DMS114 treated with DMSO at 0.1 percent for 48 hours (cell line): Measurements from ENCODE around the gene SHC3.

Experiments
- DNase-seq: peaks from one replicate; lab custom pipeline; 2025; ENCODE audit not compliant: unreplicated experiment; lab: John Stamatoyannopoulos, UW

Gene SHC3

DNA sequence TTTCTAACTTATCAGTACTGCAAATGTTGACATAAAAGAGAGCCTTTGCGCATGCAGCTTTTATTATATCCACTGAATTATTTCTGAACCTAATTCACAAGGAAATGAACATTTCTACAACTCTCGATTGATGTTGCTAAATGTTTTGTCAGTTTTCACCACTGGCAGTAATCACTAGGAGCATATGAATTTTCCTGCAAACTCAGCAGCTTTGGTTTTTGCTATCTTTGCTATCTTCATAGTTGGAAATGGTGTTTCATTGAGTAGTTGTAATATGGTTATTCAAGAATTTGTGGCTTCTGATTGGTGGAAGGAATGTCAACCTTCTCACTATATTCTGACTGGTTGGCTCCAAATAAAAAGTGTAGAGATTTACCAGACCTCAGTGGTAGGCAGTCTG, 8.9 kb upstream of the SHC3 start:
- DNase-seq = no peak

DNA sequence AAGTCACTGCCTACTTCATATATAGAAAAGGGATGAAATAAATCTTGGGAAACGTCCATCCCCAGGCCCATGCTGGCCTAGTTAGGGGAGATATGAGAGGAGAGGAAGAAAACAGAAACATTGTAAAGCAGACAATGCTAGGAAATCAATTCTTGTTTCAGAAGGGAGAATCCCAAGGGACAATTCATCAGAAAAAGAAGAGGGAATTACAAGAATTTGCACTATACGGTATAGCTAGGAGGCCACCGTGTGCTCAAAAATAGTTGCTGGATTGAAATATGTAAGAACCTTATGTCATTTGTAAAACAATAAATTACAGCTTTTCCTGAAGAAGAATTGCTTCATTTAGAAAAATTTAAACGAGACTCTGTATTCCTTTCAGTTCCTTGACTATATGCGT, 8.3 kb upstream of the SHC3 start:
- DNase-seq = no peak

DNA sequence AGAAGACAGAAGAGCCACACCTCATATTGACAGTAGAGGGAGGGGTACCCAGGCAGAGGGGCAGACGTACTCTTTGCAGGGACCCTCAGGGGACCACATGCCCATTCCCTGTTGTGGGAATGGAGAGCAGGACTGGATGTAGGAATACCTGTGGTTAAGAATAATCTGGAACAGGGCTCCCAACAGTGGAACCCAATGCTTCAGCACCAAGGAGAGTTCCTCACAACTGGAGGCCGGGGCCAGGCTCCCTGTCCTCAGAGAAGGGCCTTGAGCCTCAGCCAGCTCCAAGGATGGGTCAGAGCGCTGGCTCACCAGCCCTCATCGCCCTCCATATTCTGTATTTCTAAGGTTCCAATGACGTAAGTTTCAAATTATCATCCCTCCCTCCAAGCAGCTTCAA, 7.4 kb upstream of the SHC3 start:
- DNase-seq = no peak

DNA sequence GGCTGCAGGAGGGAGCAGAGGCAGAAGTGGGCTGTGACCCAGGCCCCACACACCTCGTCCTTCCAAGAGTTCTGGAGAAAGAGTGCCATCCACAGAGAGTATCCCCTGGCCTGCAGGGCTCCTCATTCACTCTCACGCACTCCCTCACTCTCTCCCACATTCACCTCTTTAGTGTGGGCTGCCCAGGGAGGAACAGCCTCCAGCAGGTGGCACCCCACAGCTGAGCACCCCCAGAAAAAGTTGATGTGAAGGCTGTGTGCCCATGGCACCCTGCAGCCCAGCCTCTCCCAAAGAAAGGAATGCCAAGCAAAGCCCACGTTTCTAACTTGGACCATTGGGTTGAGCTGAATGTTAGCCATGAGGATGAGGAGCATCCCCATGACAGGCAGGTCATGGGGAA, 4.5 kb upstream of the SHC3 start:
- DNase-seq = no peak

DNA sequence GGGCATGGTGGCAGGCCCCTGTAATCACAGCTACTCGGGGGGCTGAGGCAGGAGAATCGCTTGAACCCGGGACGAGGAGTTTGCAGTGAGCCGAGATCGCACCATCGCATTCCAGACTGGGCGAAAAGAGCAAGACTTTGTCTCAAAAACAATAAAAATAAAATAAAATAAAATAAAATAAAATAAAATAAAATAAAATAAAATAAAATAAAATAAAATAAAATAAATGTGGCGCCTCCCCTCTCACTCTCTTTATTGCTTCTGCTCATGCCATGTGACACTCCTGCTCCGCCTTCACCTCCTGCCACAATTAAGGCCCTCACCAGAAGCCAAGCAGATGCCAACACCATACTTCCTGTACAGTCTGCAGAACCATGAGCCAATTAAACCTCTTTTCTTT, 3.8 kb upstream of the SHC3 start:
- DNase-seq = no peak

DNA sequence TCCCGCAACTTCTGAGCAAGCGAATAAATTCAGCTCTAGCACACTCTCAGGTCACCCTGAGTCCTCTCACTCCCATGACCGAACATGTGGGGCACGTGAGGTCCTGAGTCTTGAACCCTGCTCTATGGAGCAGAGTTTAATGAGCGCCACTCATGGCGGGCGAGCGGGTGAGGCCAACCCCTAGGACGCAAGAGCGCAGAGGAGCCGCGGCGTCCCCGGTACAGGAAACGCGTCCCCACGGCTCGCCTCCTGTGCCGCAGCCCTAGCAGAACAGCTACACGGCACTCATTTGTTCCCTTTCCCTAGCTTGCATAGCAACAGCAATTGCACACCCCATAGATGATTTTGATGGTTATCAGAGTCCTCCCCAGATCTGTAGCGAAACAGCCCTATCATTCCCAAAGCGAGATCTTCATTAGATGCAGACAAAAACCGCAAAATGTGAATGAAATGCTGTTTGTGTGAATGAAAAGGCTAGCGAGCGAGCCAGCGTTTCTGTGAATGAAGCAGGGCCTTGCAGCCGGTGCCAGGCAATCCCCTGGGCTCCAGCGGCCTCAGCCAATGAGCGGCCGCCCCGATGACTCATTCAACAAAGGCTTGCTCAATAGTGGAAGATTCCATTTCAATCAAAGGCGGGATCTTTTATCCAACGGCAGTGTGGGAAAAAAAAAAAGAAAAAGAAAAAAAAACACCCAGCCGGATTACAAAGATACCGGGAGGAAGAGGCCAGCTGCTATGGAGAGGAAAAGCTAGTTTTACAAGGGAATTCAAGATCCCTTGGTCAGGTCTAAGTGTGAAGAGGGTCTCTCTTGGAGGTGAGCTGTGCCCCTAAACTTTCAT, 1.5 kb upstream of the SHC3 start:
- no peak for DNase-seq

DNA sequence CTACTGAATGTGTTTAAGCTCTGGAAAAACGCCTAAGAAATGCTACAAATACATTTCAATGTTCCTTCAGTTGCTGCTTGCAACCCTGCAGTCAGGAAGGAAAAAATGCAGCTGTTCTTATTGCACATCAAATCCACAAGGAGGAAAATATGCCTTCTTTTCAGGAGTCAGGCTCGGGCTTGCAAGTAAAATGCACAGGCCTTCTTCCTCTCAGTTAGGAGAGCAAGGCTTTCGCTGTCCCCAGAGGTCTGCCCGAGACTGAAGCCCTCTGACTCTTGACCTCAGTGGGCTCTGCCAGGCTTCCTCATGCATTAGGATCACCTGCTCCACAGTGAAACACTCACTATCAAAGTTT, 899 bp upstream of the SHC3 start:
- no peak for DNase-seq

DNA sequence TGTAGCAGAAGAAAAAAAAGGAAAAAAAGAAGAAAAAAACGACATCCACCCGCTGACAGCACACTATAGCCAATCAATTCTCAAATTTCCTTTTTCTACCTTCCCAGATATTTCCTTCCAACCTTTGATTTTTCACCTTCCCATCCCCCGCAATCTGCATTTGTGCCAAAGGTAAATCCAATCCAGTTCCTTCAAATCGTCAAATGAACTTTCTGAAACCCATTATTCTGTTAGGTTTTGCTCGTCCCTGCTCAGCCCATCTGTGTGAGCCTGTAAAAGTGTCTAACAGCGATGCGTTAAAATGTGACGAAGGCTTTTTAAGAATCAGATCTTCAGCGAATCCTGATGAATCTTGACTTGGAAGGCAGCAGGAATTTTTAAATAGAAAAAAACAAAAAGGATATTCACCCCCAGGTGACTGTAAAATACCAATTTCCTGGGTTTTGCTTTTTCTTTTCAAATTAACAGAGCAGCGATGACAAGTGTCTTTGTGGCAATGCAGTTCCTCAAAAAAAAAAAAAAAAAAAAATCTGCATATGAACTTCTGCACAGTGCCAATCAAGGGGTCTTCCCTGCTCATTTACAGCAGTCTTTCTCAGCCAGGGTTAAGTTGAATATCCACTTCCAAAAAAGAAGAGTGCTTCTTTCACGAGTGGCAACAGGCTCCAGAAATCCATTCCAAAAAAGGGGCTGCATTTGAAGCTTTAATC, 367 bp upstream of the SHC3 start:
- no peak for DNase-seq

DNA sequence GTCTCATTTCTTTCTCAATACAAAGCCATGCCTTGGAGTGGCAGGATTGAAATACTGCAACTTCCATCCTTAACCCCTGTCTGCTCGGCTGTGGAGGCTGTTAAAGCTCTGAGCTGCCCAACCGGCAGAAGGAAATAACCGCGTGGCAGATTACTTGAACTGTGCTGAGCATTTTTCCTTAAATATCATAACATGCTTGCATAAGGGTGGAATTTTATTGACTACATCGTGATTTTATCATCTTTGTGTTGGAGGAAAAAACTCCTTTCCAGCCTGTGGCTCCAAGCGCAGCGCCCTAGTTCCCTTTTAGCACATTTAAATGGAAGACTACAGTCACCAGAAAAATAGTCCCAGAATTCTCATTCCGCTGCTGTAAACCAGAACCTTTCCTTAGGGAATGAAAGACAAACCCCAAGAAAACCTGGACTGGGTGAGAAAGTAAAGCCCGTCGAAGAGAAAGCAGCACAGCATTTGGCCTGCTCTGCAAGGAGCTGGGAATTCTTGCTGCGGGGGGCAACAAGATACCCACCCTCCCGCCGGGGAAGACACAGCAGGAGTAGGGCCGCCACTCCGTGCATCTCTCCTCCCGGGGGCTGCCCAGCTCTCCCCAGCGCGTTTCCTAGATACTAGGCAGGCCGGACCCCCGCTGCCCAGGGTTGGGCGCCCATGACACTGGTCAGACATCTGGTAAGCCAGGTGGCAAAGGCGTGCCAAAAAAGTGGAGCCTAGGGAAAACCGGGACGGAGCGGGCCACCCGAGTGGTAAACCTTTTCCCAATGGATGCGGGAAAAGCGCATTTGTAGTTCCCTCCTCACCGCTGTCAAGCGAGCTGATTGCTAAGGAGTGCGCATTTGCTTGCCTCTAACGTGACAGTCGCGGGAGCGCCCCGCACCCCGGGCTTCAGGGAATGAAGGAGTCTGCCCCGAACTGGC, 1.3 kb downstream of the SHC3 start:
- no peak for DNase-seq

DNA sequence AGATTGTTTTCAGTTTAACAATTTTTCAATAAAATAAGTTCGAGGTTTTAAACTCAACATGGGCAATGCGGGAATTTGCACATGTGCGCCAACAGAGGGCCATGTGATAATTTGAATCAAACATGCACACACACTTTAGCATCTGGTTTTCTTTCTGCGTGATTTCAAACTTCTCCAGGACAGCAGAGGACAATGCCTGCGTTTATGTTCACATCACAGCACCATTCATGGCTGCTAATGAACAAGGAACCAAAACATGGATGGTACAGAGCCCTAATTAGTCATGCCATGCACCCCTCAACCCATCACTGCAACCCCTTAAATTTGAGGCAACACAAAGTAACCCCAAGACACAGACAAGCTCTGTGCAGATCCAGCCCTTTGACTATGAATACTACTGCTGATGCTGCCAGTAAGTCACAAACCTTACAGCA, 2.8 kb downstream of the SHC3 start:
- no peak for DNase-seq

DNA sequence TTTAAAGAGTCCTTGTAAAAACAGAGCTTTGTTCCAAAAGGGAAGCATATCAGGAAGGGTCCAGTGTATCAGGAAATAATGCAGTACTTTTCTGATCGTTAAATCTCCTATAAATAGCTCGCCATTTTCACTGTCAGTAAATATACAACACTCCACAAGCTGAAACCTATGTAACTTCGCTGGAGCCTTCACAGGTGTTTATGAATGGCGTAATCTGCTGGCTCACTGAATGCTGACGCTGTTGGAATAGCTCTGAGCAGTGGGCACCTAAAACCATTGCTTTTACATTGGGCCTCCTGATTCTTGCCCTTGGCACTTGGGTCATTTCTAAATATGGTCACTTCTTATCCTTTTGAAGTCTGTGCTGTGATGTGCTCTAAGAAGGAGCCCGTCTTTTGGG, 4.3 kb downstream of the SHC3 start:
- DNase-seq = no peak

DNA sequence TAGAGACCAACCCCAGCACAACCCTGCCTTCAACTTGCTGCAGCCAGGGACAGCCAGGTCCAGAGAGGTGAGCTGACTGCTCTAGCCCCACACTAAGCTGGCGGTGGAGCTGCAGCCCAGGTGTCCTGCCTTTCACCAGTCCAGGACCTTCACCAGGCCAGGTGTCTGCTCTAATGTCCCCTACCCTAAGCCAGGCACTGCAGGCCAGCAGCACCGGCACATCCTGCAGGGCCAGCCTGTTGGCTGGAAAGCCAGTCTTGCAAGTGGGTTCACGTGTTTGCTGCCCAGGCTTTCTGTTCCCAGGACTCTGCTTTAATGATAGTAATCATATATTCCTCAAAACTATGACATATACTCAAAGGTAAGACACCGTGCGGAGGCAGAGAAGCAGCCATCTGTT, 5.5 kb downstream of the SHC3 start:
- DNase-seq = no peak

DNA sequence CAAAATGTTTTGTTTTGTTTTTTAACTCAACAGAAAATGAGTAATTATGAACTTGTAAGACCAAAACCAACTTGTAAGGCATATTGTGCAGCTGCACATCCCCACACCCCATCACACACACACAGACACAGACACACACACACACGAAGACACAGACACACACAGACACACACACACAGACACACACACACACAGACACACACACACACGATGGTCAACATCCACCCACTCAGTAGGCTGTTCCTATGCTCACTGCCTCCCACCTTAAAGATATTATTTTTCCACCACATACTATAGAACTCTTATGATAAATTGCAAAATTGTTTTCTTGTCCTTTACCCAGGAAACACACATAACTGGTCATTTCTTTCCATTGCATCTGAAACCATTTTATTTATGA, 6.2 kb downstream of the SHC3 start:
- DNase-seq = no peak

DNA sequence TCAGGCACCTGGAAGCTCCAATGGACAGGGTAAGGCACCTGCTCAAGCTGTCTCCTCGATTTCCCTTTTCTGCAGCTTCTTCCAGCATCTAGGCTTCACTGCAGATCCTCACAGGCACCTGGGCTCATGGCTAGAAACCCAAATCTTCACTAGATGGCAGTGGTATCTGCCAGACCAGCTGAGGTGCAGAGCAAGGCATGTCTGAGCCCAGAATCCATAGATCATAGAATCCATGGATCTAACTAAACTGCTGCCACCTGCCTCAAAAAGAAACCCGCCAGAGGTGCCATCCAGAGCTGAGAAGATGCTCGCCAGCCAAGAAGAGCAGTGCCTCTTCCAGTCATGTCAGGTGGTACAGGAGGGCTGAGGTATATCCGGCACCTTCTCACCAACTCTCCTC, 6.9 kb downstream of the SHC3 start:
- no peak for DNase-seq

DNA sequence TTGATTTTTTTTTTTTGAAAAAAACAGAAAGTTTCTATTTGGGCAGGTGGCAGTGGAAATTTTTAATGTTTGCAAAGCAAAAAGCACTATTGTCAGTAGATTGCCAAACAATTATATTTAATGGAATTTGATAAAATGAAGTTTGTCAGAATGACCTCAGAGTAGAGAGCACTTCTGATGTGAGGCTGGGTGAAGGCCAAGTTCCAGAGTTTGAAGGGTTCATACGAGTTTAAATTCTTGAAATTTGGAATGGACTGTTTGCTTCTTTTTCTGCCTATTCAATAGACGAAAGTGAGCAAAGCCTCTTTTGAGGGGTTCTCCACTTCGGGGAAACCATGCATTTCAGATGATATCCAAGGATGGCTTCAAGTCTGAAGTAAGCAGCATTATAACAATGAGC, 7.4 kb downstream of the SHC3 start:
- no peak for DNase-seq

DNA sequence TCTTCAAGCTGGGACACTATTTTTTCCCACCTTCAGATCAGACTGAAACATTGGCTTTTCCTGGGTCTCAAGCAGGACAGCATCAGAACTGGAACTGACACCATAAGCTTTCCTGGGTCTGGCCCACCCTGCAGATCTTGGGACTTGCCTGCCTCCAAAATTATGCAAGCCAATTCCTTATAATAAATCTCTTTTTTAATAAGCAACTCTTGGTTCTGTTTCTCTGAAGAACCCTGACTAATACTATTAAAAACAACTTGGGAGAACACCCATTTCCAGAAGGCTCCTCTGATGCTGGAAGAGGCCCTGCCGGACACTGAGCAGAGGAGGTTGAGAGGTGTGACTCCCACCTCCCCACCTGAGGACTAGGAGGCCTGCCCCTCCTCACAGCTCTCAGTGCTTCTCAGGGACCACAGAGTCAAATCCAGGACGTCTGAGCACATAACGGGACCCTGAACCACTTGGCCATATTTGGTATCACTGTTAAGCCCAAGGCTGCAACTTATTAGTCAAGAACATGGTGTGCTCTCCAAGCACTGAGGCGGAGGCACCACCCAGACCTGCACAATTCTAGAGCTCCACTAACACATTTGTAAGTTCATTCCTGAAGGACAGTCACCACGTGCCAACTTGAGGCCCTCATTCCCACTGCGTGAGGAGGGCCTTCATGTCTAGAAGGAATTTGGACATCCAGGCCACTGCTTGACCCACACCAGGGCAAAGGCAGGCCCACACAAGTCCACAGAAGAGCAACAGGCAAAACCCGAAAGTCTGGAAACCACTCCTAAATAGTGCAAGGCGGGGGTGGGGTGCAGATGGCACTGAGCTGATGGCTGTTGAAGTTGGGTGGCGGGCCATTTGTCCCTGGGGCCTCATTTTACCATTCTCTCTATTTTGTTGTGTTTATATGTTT, 9.5 kb downstream of the SHC3 start:
- no peak for DNase-seq

DNA sequence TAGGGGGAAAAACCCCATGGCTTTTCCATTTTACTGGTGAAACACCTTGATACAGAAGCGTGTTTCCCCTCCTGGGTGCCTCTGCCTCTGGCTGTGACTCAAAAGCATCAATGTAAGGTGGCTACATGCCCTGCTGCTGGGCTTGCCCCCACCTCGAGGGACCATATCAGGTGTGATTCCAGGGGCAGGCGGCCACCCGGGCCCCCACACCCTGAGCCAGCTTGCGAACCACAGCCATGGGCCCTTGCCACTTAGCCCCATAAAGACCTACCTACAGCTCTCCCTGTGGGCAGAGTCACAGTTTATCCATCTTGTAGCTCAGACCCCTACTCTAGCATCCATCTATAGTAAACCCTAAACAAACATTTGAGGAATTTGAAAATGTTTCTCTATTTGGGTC, 10.8 kb downstream of the SHC3 start:
- DNase-seq = no peak

DNA sequence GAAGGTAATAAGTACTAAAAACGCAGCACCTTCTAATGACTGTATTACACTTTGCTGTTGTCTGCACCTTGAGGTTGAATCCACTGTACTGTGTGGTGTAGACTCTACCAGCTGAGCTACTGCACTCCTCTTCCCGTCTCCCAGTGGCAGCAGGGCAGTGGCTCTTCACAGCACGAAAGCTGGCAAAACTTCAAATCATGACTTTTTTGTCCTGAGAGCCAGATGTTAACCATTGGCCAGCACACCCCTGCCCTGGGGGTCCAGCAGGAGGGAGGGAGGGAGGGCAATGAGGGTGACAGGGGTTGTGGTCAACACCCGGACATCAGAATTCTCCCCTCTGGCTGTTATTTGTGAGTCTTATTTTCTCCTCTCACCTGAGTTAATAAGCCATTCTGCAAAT, 11.8 kb downstream of the SHC3 start:
- no peak for DNase-seq

DNA sequence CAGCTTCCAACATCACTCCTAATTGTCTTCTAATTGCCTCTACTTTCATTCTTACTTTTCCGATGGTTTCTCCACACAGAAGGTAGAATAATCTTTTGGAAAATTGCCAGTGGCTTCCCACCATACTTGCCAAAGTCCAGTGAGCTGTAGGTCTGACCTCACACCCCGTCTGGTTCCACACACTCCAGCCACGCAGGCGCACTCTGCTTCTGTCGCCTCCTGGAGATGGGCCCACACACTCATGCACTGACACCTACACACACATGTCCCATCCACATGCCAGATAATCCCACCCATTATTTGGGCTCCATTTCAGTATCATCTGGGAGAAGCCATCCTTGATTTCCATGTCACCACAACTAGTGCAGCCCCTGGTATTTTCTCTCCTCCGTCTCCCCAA, 12.7 kb downstream of the SHC3 start:
- no peak for DNase-seq

DNA sequence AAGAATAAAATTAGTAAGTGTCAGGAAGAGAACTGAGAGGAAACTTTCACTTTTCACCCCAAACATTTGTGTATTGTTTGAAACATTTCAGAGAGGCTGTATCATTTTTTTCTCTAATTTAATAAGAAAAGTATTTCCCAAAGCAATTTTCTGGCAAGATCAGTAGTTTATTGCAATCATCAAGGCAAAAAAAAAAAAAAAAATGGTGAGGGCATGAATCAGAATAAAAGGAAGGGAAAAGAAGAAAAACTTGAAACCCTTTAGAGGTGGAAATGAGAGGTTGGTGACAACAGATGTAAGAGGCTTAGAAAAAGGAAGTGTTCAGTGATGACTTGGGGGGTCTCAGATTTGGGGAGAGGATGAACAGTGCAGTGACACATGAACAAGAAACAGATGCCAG, 13.3 kb downstream of the SHC3 start:
- no peak for DNase-seq

DNA sequence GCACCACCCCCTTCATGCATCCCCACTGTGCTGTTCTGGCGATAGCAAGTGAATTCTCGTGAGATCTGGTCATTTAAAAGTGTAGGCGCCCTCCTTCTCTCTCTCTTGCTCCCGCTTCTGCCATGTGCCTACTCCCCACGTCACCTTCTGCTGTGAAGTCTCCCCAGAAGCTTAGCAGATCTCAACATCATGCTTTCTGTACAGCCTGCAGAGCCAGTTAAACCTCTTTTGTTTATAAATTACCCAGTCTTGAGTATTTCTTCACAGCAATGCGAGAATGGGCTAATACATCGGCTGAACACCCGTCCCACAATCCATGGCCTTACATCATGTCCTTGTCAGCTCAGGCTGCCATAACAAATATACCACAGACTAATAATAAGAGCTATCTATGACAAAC, 17.4 kb downstream of the SHC3 start:
- DNase-seq = no peak
